Left lobe of liver (tissue), 2 donors: ENCODE results near the gene PPIH. TPM values are rescaled to one million over a fixed set of nuclear protein-coding genes. Genes with fewer than 3 reads are reported as not detected.
A peak's percentile ranks its signal among the peaks of the same experiment; 100 is the strongest.
"Not testable (repeated sequence)": the region's sequence is repeated elsewhere in the genome, so short reads cannot be mapped to it uniquely, and the experiment has no call there.

ENCODE experiments used
- ATAC-seq: fragments of 200-7000 bp; cut with Tn5 transposase; one replicate; pipeline ENCODE4 v1.9.1; 2020; ENCODE audit warnings: mild to moderate bottlenecking, moderate library complexity
- DNase-seq: peaks from one replicate; pipeline ENCODE4 v3.0.0-alpha.2; 2020; ENCODE audit warnings: low spot score
- total RNA-seq: library from RNA; stranded (reverse); gene quantifications from one replicate; pipeline ENCODE4 v1.2.1, GENCODE V29; 2021
- donor health status: DM: no; HTN: no; CAD: no; lungs with moderate emphysema.
- donor health status: DM: no; HTN: yes; CAD: no.

Gene PPIH
- total RNA-seq, 1 donor from 2014 or later: 7.7 TPM

DNA sequence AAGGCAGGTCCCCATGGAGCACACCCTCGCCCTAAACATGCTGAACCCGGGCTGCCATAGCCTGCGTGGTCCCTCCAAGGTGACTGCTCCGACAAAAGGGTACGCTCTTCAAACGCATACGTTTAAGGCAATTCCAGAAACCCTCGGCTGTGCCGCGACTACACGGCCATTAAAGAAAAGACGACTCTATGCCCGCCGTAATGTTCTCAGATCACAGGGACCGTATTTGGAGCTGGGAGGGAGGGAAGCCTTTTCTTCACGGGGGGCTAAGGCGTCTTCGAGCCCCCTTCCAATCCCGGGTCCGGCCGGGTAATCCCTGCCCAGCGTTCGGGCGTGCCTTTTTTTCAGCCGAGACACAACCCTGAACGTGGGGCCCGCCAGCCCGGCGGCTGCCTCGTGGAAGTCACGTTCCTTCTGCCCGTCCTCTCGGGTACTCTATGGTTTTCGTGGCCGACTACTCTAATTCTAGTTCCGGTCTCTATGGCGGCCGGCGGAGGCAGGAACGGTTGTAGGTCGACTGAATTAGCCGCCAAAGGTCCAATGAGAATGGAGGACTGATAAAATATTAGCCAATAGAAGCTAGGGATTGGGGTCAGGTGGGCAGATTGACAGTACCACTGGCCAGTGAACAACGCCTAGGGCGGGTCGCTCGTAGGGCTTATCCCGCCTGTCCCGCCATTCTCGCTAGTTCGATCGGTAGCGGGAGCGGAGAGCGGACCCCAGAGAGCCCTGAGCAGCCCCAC is 23.7 kb downstream of the PPIH start, which contains the start of gene YBX1:
Gene YBX1 (plus strand): TSS at position 678 of the 743 bp plus-strand sequence. CDS start 148 bp downstream, outside the sequence.
- ATAC-seq: peak; percentile 92
- peak; percentile 98 for DNase-seq

DNA sequence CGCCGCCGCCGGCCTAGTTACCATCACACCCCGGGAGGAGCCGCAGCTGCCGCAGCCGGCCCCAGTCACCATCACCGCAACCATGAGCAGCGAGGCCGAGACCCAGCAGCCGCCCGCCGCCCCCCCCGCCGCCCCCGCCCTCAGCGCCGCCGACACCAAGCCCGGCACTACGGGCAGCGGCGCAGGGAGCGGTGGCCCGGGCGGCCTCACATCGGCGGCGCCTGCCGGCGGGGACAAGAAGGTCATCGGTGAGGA is 24.2 kb downstream of the PPIH start:
- DNase-seq: not testable (repeated sequence)
- peak; percentile 44 for ATAC-seq

DNA sequence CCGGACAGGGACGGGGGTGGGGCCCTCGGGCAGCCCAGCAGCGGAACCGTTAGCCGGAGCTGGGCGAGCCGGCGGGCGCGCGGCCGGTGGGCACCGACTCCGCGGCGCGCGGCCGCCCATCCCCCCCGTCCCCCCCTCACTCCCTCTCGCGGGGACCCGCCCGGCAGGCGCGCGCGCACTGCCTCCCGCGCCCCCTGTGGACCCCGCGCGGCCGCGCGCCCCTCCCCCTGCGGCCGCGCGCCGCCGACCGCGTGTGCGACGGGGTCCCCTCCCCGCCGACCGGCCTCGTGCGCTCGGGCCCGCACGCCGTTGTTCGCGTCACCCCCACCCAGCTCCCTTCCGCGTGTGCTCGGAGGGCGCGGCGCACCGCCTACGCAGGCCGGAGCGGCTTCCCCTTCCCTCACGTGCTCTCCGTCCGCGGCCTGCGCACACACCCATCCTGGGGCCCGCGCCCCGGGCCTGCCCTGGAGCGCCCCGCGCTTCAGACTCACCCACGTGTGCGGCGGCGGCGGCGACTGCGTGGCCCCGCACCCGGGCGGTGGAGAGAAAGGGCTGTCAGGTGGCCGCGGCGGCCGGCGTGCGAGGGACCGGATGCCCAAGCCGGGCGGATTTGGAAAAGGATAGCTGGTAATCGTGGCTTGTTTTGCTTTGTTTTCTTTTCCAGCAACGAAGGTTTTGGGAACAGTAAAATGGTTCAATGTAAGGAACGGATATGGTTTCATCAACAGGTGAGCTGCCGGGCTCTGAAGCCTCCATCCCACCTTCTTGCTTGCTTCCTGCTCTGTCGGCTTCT is 24.7 kb downstream of the PPIH start:
- DNase-seq (peak; percentile 70), ATAC-seq (peak; percentile 63)

DNA sequence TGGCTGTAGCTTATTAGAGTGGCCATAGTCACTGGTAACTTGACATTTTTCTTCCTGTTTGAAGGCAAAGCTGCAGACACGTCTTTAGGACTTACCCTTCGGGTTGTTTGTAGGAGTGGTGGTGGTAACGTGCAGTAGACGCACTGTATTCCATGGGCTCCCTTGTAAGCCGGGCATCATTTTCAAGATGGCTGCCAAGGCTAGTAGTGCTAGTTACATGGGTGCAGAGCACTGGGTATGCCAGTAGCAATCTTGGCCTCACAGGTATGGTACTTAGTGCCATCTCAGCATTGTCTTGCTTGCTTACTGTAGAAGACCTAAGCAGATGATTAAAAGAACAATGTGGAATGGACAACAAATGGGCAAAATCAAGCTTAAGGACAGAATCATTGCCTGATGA is 25.9 kb downstream of the PPIH start:
- no peak for DNase-seq

DNA sequence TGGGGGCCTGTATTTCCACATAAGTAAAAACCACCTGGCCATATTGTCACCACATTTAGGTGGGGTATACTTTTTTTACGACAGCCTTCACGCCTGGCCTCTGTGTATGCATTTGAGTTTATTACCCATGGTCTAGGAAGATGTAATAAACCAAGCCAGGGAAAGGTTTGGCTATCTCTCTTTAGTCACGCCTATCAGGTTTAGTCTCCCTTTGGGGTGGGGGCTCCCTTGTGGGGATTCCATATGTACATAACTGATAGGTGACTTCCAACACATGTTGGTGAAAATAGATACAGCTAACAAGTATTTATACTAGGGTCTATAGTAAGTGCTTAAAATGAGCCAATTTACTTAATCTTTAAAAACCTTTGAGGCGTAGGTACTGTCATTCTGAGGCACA is 28.2 kb downstream of the PPIH start:
- DNase-seq: no peak
- no peak for ATAC-seq

More for the DNA sequence above, 25.9 kb downstream of the PPIH start:
- no peak for ATAC-seq

DNA sequence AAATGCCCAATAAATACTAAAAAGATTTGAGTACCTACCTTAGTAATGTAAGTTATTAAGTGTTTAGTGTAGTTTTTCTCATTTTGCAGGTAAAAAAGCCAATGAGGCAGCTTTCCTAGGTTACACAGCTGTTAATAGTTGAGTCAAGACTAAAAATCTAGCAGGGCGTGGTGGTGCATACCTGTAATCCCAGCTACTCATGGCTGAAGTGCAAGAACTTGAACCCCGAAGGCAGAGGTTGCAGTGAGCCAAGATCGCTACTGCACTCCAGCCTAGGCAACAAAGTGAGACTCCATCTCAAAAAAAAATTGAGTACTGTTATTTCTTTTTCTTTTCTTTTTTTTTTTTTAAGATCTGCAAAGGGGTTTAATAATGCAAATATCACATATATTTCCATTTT is 31.7 kb downstream of the PPIH start:
- no peak for ATAC-seq
- DNase-seq: no peak

DNA sequence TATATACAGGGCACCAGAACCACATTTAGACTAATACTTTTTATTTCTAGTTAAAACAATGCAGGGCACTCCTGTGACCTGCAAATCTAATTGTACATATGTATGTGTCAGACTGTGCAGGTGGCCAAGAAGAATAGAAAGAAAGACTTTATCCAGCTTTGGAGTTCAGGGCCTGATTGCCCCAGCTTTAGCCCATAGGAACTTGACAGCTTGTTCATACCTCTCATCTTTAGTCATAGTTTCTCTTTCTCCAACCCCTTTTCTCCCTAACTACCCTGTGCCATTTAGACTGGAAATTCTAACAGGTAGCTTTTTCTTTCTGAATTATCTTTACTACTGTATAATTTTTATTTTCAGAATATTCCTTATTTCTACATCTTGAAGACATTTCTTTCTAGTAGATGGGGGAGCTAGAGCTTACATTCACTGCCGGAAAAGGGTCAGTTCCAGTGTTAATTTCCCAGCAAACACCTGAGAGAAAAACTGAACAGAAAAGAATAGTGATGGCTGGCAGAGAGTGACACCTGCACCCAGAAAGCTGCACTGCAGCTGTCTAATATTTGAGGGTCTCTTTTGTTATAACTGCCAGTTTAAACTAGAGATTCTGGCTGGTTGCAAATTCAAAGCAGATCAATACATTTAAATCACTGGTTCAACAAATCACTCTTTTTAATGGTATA is 32.4 kb downstream of the PPIH start:
- no peak for ATAC-seq
- no peak for DNase-seq

DNA sequence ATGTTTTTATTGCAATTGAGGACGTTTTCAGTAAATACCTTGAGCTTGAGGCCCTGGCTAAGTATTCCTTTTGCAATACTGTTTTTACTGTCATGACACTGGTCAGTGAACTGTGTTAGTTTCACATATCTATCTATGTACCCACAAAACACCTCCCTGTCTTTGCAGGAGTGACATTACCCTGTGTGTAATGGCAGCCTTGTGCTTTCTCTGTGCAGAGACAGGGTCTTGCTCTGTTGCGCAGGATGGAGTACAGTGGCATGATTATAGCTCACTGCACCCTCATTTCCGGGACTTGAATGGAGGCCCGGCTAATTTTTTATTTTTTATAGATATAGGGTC is 32.9 kb downstream of the PPIH start:
- ATAC-seq: no peak
- DNase-seq: no peak

DNA sequence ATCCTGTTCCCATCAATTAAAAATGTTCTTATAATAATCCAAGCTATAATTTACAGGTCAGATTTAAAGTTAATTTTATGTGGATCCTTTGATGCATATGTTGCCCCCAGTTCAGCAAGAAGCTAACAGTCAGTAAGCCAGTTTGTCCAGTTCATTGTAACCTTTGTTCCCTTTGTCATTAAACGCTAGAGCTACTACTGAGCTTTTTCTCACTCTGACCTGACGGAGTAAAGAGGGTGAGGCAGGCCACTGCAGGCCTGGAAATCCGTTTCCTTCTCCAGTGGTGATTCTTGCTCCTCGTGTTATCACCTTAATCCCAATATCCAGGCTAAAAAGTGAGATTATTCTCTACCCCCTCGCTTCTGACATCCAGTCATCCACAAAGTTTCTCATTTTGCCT is 34.2 kb downstream of the PPIH start:
- ATAC-seq (peak; percentile 81), DNase-seq (no peak)

DNA sequence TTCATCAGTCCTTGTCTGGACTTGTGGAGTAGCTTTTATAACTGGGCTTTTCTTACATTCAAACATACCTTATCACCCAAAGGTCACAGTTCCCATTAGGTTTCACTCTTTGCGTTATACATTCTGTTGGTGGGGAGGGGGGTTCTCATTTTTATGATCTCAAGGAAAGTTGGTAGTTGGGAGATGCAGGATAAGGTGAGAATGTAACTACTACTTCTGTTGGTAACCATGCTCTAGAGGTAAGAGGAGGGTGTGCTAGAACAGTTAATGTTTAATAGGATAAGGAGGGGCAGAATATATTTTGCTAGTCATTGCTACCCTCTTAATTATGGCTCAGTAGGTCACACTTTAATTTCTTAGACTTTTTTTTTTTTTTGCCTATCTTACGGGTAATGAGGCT is 34.7 kb downstream of the PPIH start:
- ATAC-seq (peak; percentile 51), DNase-seq (no peak)

DNA sequence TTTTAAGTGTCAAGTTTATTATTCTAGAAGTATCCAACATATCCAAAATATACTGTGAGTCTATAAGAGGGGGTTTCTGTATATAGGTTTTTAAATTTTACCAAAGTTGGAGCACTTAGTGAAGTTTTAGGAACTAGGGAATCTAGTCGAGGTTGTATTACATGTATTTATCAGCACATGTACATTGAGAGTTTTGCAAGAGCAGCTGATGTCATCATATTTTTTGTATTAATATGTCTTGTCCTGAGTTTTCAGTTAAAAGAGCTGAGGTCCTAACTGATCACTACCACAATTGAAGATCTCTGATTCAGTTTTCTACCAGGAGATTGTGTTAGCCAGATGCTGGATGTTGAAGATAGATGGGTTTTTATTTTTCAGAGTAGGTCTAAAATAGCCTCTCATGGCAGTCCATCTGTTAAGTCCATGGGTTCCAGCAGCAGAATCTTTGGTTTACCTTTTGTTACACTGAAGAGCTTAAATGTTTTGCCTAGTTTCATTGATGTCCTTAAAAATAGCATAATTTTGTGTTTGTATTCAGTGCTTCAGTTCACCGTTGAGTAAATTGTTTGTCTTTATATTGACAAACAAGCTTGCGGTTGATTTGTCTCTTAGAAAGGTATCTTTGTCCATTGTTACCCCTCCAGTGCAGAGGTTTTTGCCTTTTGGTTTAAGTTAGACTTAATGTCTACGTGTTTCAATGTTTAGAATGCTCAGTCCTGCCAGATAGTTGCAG is 40.0 kb downstream of the PPIH start:
- DNase-seq: no peak
- ATAC-seq: no peak

DNA sequence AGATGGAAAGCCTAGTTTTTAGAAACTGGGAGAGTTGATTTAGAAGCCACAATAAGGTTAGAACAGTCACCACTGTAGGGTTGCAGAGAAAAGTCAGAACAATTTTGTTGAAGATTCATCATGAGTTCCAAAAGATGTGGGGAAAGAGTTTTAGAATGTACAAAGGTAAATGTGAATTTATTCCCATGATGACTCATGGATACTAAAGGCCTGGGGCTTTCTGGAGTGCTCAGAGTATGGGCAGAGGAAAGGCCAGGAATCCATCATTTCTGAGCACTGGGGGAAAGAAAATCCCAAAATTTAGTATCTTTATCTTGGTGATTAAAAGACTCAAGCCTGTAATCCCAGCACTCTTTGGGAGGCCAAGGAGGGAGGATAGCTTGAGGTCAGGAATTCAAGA is 41.8 kb downstream of the PPIH start:
- no peak for ATAC-seq

DNA sequence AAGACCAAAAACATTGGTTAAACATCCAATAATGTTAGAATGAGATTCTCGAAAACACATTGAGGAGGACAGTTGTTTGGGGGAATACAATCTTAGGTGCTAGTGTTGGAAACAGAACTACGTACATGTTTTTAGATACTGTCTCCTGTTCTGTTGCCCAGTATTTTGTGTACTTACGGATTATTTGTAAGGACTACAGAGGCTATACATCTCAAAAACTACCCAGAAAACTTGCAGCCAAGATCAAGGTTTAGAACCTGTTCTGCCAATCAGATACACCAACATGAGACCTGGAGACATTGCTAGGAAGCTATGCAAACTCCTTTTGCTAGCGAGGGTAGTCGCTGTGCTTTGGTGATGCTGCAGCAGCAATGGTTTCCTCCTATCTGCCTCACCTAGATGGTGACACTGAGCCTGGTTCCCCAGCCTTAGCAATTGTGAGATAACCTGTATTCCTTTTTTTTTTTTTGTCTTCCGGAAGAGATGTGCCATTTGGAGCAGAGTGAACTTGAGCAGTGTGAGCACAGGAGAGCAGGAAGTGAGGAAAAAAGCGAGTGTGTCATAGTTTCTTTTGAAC is 45.8 kb downstream of the PPIH start:
- ATAC-seq: no peak

More for the DNA sequence above, 41.8 kb downstream of the PPIH start:
- no peak for DNase-seq

DNA sequence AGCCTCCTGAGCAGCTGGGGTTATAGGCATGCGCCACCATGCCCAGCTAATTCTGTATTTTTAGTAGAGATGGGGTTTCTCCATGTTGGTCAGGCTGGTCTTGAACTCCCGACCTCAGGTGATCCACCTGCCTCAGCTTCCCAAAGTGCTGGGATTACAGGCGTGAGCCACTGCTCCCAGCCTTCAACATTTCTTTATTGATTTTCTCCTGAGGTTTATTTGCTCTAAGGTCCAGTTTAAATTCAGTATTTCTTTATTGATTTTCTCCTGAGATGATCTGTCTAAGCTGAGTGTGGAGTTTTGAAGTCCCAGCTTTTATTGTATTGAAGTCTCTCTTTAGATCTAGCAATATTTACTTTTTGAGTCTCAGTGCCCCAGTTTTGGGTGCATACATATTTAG is 54.6 kb downstream of the PPIH start:
- ATAC-seq: peak; percentile 60
- DNase-seq: not testable (repeated sequence)

More for the DNA sequence above, 45.8 kb downstream of the PPIH start:
- DNase-seq: no peak

DNA sequence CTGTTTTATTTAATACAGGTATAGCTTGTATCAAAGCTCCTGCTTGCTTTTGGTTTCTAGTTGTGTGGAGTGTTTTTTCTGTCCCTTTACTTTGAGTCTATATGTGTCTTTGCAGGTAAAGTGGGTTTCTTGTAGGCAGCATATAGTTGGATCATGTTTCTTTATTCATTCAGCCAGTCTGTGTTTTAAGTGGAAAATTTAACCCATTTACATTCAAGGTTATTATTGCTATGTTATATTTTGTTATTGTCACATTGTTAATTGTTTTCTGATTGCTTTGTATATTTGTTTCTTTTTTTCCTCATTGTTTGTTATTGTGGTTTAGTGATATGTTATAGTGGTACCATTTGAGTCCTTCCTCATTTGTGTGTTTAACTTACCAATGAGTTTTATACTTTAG is 55.1 kb downstream of the PPIH start:
- DNase-seq: no peak
- no peak for ATAC-seq

DNA sequence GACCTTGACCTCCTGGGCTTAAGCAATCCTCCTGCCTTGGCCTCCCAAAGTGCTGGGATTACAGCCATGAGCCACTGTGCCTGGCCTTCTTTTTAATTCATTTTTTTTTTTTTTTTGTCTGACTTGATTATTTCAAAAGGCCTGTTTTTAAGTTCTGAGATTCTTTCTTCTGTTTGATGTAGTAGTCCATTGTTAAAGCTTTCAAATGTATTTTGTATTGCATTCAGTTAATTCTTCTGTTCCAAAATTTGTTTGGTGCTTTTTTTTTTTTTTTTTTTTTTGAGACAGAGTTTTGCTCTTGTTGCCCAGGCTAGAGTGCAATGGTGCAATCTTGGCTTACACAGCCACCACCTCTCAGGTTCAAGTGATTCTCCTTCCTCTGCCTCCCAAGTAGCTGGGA is 56.2 kb downstream of the PPIH start:
- not testable (repeated sequence) for ATAC-seq, DNase-seq

DNA sequence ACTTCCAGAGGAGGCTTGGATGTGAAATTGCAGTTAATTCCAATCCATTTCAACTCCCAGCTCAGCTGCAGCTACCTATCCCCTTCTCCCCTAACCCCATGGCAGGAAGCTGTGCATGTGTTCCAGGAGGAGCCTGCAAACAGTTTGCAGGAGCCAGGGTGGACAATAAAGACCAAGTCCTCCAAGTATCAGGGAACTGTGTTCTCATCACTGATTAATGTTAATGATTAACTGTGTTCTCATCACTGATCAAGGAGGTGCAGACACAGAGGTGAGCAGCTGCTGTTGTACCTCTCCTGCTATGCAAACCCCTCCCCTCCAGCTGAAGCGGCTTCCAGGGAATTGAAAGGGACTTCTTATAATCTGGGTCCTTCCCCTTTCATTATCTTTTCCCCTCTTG is 62.6 kb downstream of the PPIH start:
- DNase-seq (no peak), ATAC-seq (peak; percentile 84)

DNA sequence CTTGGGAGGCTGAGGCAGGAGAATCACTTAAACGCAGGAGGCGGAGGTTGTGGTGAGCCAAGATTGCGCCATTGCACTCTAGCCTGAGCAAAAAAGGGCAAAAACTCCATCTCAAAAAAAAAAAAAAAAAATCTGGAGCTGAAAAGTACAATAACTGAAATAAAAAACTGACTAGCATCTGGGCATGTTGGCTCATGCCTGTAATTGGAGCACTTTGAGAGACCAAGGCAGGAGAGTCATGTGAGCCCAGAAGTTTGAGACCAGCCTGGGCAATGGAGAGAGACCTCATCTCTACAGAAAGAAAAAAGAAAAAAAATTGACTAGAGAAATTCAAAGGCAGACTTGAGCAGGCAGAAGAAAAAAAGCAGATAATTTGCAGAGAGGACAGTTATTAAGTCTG is 63.7 kb downstream of the PPIH start:
- DNase-seq (no peak), ATAC-seq (no peak)

DNA sequence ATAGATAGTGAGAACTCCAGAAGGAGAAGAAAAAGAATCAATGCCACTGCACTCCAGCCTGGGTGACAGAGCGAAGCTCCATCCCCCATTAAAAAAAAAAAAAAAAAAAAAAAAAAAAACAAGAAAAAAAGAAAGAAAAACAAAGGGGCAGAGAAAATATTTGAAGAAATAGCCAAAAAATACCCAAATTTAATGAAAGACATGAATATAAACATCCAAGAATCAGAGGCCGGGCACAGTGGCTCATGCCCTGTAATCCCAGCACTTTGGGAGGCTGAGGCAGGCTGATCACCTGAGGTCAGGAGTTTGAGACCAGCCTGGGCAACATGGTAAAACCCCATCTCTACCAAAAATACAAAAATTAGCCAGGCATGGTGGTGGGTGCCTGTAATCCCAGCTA is 64.2 kb downstream of the PPIH start:
- ATAC-seq, DNase-seq: not testable (repeated sequence)

DNA sequence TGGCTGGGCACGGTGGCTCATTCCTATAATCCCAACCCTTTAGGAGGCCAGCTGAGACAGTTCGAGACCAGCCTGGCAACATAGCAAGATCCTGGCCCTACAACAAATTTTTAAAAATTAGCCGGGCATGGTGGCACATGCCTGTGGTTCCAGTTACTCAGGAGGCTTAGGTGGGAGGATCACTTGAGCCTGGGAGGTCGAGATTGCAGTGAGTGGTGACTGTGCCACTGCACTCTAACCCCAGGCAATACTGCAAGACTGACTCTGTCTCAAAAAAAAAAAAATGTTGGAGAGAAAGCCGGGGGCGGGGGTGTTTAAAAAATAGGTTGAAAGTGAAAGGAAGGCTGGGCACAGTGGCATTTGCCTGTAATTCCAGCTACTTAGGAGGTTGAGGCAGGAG is 65.3 kb downstream of the PPIH start:
- ATAC-seq: no peak
- no peak for DNase-seq

DNA sequence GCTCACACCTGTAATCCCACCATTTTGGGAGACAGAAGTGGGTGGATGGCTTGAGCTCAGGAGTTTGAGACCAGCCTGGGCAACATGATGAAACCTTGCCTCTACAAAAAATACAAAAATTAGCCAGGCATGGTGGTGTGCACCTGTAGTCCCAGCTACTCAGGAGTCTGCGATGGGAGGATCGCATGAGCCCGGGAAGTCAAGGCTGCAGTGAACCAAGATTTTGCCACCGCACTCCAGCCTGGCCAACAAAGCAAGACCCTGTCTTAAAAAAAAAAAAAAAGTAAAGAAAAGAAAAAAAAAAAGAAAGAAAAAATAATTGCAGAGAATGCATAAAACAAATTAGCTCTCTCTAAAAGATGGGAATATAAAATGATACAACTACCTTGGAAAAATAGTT is 67.6 kb downstream of the PPIH start:
- not testable (repeated sequence) for ATAC-seq, DNase-seq
